ENCODE results near the gene CCDC180. TPM values are rescaled to one million over a fixed set of nuclear protein-coding genes. Genes with fewer than 3 reads are reported as not detected.
"Not testable (repeated sequence)": the region's sequence is repeated elsewhere in the genome, so short reads cannot be mapped to it uniquely, and the experiment has no call there.

The CCDC180 gene
- total and polyA plus RNA-seq, 2 experiments from 2014 or later: 0.57 to 0.83 TPM

DNA sequence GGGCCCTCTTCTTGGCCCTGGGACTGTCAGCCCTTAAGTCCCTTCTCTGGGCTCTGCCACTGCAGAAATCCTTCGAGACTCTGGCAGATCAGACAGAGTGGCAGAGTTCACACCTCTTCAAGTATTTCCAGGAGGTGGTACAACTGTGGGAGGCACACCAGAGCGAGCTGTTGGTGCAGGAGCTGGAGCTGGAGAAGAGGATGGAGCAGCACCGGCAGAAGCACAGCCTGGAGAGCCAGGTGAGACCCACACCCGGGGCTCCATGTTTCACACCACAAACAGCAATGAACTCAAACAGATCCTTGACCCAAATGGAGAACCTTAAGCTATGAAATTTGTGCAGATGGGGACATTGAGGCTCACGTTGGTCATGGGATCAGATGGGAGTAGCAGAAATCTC is 17.5 kb downstream of the CCDC180 start:
- Histone ChIP-seq H3K36me3 (replicated peaks; ENCODE audit: insufficient read depth, low read depth) (no peaks in the 10 kb centered on the region), H3K4me2 (no peak overlapping the region), H3K27me3 (no peaks in the 10 kb centered on the region), H3K9me3 (ENCODE audit: low read depth) (no peaks in the 10 kb centered on the region), H3K4me1 (ENCODE audit: insufficient read depth) (no peaks in the 10 kb centered on the region), H3K27ac (no peak overlapping the region), H3K4me3 (no peak overlapping the region), H3K9me2 (replicated peaks; ENCODE audit: insufficient read depth) (no peaks in the 10 kb centered on the region), H2AFZ (no peak overlapping the region), H4K20me1 (ENCODE audit: insufficient read depth, poor library complexity, severe bottlenecking) (no peaks in the 10 kb centered on the region), H3K79me2 (no peaks in the 10 kb centered on the region)
- WGBS (ENCODE audit: low lambda C conversion rate, missing lambda C conversion rate): 89% methylated on average over 5 of the region's 5 CpGs
- no peak for DNase-seq (ENCODE audit: low spot score)
- no peak for TF ChIP-seq EZH2phosphoT487 (IDR thresholded peaks at IDR 0.05; ENCODE audit: low read depth, severe bottlenecking, unreplicated experiment)
- no peak for TF ChIP-seq EZH2 (IDR thresholded peaks at IDR 0.05; ENCODE audit: borderline replicate concordance)
- TF ChIP-seq, protein P1, sequence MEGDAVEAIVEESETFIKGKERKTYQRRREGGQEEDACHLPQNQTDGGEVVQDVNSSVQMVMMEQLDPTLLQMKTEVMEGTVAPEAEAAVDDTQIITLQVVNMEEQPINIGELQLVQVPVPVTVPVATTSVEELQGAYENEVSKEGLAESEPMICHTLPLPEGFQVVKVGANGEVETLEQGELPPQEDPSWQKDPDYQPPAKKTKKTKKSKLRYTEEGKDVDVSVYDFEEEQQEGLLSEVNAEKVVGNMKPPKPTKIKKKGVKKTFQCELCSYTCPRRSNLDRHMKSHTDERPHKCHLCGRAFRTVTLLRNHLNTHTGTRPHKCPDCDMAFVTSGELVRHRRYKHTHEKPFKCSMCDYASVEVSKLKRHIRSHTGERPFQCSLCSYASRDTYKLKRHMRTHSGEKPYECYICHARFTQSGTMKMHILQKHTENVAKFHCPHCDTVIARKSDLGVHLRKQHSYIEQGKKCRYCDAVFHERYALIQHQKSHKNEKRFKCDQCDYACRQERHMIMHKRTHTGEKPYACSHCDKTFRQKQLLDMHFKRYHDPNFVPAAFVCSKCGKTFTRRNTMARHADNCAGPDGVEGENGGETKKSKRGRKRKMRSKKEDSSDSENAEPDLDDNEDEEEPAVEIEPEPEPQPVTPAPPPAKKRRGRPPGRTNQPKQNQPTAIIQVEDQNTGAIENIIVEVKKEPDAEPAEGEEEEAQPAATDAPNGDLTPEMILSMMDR (IDR thresholded peaks at IDR 0.05; ENCODE audit: poor library complexity): no peak

GRCh38 chr9:97327562-97327961 is 20.1 kb downstream of the CCDC180 start:
- H4K20me1 ChIP-seq (ENCODE audit: insufficient read depth, poor library complexity, severe bottlenecking): no peaks in the 10 kb centered on the region
- WGBS (ENCODE audit: low lambda C conversion rate, missing lambda C conversion rate): 90% methylated on average over 6 of the region's 6 CpGs

GRCh38 chr9:97332993-97333392 is 25.5 kb downstream of the CCDC180 start:
- H4K20me1 ChIP-seq (ENCODE audit: insufficient read depth, poor library complexity, severe bottlenecking): no peaks in the 10 kb centered on the region
- H3K4me1 ChIP-seq (ENCODE audit: insufficient read depth): no peaks in the 10 kb centered on the region
- no peak overlapping the region for H3K4me2 ChIP-seq
- no peak overlapping the region for H3K4me3 ChIP-seq
- no peaks in the 10 kb centered on the region for H3K27me3 ChIP-seq
- H3K27ac ChIP-seq: no peak overlapping the region
- no peaks in the 10 kb centered on the region for H3K9me2 ChIP-seq (replicated peaks; ENCODE audit: insufficient read depth)
- DNase-seq (ENCODE audit: low spot score): no peak
- no peaks in the 10 kb centered on the region for H3K36me3 ChIP-seq (replicated peaks; ENCODE audit: insufficient read depth, low read depth)
- no peaks in the 10 kb centered on the region for H3K79me2 ChIP-seq
- WGBS (ENCODE audit: low lambda C conversion rate, missing lambda C conversion rate): 99% methylated on average over 3 of the region's 3 CpGs
- TF ChIP-seq EZH2phosphoT487 (IDR thresholded peaks at IDR 0.05; ENCODE audit: low read depth, severe bottlenecking, unreplicated experiment) (no peak), EZH2 (IDR thresholded peaks at IDR 0.05; ENCODE audit: borderline replicate concordance) (no peak)
- TF ChIP-seq, protein P1 (IDR thresholded peaks at IDR 0.05; ENCODE audit: poor library complexity): no peak
- H3K9me3 ChIP-seq (ENCODE audit: low read depth): no peaks in the 10 kb centered on the region
- H2AFZ ChIP-seq: no peak overlapping the region

More at GRCh38 chr9:97327562-97327961, 20.1 kb downstream of the CCDC180 start:
- Histone ChIP-seq H3K9me2 (replicated peaks; ENCODE audit: insufficient read depth) (no peaks in the 10 kb centered on the region), H3K4me3 (no peak overlapping the region), H2AFZ (no peak overlapping the region), H3K27me3 (no peaks in the 10 kb centered on the region), H3K27ac (no peak overlapping the region), H3K4me1 (ENCODE audit: insufficient read depth) (no peaks in the 10 kb centered on the region), H3K36me3 (replicated peaks; ENCODE audit: insufficient read depth, low read depth) (no peaks in the 10 kb centered on the region), H3K4me2 (no peak overlapping the region), H3K9me3 (ENCODE audit: low read depth) (no peaks in the 10 kb centered on the region), H3K79me2 (no peaks in the 10 kb centered on the region)
- TF ChIP-seq EZH2phosphoT487 (IDR thresholded peaks at IDR 0.05; ENCODE audit: low read depth, severe bottlenecking, unreplicated experiment) (no peak), EZH2 (IDR thresholded peaks at IDR 0.05; ENCODE audit: borderline replicate concordance) (no peak)
- TF ChIP-seq, protein P1 (IDR thresholded peaks at IDR 0.05; ENCODE audit: poor library complexity): no peak
- DNase-seq (ENCODE audit: low spot score): no peak

DNA sequence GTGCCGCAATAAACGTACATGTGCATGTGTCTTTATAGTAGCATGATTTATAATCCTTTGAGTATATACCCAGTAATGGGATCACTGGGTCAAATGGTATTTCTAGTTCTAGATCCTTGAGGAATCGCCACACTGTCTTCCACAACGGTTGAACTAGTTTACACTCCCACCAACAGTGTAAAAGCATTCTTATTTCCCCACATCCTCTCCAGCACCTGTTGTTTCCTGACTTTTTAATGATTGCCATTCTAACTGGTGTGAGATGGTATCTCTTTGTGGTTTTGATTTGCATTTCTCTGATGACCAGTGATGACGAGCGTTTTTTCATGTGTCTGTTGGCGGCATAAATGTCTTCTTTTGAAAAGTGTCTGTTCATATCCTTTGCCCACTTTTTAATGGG is 28.2 kb downstream of the CCDC180 start:
- not testable (repeated sequence) for H3K9me2 ChIP-seq (replicated peaks; ENCODE audit: insufficient read depth); H3K4me1 ChIP-seq (ENCODE audit: insufficient read depth); H3K4me3 ChIP-seq; DNase-seq (ENCODE audit: low spot score); H3K79me2 ChIP-seq; H3K27me3 ChIP-seq; H2AFZ ChIP-seq; H3K9me3 ChIP-seq (ENCODE audit: low read depth); H3K4me2 ChIP-seq; H3K27ac ChIP-seq; H3K36me3 ChIP-seq (replicated peaks; ENCODE audit: insufficient read depth, low read depth); H4K20me1 ChIP-seq (ENCODE audit: insufficient read depth, poor library complexity, severe bottlenecking)
- 98% methylated on average over 7 of the region's 7 CpGs for WGBS (ENCODE audit: low lambda C conversion rate, missing lambda C conversion rate)

All from hepatocyte (in vitro differentiated cells).